Measurements from ENCODE around the gene FASTKD3.

DNA sequence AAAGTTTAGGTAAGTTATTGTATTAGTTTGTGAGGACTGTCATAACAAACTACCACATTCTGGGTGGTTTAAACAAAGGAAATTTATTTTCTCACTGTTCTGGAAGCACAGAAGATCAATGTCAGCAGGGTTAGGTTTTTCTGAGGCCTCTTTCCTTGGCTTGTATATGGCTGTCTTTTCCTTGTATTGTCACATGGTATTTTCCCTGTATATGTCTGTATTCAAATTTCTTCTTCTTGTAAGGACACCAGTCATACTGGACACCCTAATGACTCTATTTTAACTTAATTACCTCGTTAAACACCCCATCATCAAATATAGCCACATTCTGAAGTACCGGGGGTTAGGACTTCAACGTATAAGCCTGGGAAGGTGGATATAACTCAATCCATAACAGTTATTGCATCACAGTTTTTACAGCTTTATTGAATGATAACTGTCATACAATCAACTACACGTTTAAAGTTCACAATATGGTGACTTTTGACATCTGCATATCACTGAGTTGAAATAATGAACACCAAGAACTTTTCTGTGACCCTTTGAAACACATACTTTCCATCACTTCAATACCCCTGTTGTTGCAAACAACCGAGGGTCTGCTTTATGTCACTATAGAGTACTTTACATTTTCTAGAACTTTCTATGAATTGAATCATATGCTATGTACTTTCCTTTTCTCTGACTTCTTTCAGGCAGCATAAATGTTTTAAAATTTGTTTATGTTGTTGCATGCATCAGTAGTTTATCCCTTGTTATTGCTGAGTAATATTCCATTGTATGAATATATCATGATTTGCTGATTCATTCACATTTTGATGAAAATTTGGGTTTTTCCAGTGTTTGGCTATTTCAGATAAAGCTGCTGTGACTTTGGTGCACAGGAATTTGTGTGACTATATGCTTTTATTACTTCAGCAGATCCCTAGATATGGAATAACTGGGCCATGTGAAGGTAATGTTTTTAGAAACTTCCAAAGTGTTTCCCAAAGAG, 48.6 kb upstream of the FASTKD3 start:
- TF ChIP-seq, protein P1, sequence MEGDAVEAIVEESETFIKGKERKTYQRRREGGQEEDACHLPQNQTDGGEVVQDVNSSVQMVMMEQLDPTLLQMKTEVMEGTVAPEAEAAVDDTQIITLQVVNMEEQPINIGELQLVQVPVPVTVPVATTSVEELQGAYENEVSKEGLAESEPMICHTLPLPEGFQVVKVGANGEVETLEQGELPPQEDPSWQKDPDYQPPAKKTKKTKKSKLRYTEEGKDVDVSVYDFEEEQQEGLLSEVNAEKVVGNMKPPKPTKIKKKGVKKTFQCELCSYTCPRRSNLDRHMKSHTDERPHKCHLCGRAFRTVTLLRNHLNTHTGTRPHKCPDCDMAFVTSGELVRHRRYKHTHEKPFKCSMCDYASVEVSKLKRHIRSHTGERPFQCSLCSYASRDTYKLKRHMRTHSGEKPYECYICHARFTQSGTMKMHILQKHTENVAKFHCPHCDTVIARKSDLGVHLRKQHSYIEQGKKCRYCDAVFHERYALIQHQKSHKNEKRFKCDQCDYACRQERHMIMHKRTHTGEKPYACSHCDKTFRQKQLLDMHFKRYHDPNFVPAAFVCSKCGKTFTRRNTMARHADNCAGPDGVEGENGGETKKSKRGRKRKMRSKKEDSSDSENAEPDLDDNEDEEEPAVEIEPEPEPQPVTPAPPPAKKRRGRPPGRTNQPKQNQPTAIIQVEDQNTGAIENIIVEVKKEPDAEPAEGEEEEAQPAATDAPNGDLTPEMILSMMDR (IDR thresholded peaks at IDR 0.05): no peak
- TF ChIP-seq POLR2AphosphoS5 (IDR thresholded peaks at IDR 0.05; ENCODE audit: low read depth, low read length): no peak

Measured in Panc1 (cell line).